ENCODE data around the gene LILRB1.
"Not testable (repeated sequence)": the region's sequence is repeated elsewhere in the genome, so short reads cannot be mapped to it uniquely, and the experiment has no call there.

Gene LILRB1

GRCh38 chr19:54626757-54627156 is 3.5 kb upstream of the LILRB1 start:
- no peak overlapping the region for H3K9ac ChIP-seq (ENCODE audit: low read length)
- no peaks in the 10 kb centered on the region for H3K9me3 ChIP-seq (ENCODE audit: control insufficient read depth, low read length)

GRCh38 chr19:54627912-54628311 is 2.4 kb upstream of the LILRB1 start:
- H3K9me3 ChIP-seq (ENCODE audit: control insufficient read depth, low read length); DNase-seq (ENCODE audit: low read depth); H3K4me3 ChIP-seq (ENCODE audit: low read length); H3K27me3 ChIP-seq (replicated peaks; ENCODE audit: control insufficient read depth, insufficient read depth, low read length); H3K4me1 ChIP-seq (ENCODE audit: control insufficient read depth, insufficient read depth, low read length); H3K9ac ChIP-seq (ENCODE audit: low read length); H3K36me3 ChIP-seq (ENCODE audit: control insufficient read depth, insufficient read depth, low read length, severe bottlenecking): not testable (repeated sequence)

More at GRCh38 chr19:54626757-54627156, 3.5 kb upstream of the LILRB1 start:
- Histone ChIP-seq H3K4me3 (ENCODE audit: low read length) (no peak overlapping the region), H3K4me1 (ENCODE audit: control insufficient read depth, insufficient read depth, low read length) (no peaks in the 10 kb centered on the region), H3K36me3 (ENCODE audit: control insufficient read depth, insufficient read depth, low read length, severe bottlenecking) (no peaks in the 10 kb centered on the region), H3K27me3 (replicated peaks; ENCODE audit: control insufficient read depth, insufficient read depth, low read length) (no peaks in the 10 kb centered on the region)
- DNase-seq (ENCODE audit: low read depth) = no peak

- H3K4me3 ChIP-seq (ENCODE audit: low read length) = no peak overlapping the region
- H3K9me3 ChIP-seq (ENCODE audit: control insufficient read depth, low read length) = no peaks in the 10 kb centered on the region
- no peaks in the 10 kb centered on the region for H3K4me1 ChIP-seq (ENCODE audit: control insufficient read depth, insufficient read depth, low read length)
- no peak overlapping the region for H3K9ac ChIP-seq (ENCODE audit: low read length)
- H3K36me3 ChIP-seq (ENCODE audit: control insufficient read depth, insufficient read depth, low read length, severe bottlenecking) = no peaks in the 10 kb centered on the region
- no peak for DNase-seq (ENCODE audit: low read depth)
- no peaks in the 10 kb centered on the region for H3K27me3 ChIP-seq (replicated peaks; ENCODE audit: control insufficient read depth, insufficient read depth, low read length)
Observed at GRCh38 chr19:54630782-54631181, 498 bp downstream of the LILRB1 start.

- not testable (repeated sequence) for H3K4me3 ChIP-seq (ENCODE audit: low read length); H3K27me3 ChIP-seq (replicated peaks; ENCODE audit: control insufficient read depth, insufficient read depth, low read length); H3K36me3 ChIP-seq (ENCODE audit: control insufficient read depth, insufficient read depth, low read length, severe bottlenecking); H3K4me1 ChIP-seq (ENCODE audit: control insufficient read depth, insufficient read depth, low read length); H3K9ac ChIP-seq (ENCODE audit: low read length); DNase-seq (ENCODE audit: low read depth); H3K9me3 ChIP-seq (ENCODE audit: control insufficient read depth, low read length)
Observed at GRCh38 chr19:54631489-54632337, 1.4 kb downstream of the LILRB1 start.

GRCh38 chr19:54632517-54632916 is 2.2 kb downstream of the LILRB1 start:
- not testable (repeated sequence) for H3K27me3 ChIP-seq (replicated peaks; ENCODE audit: control insufficient read depth, insufficient read depth, low read length); H3K4me3 ChIP-seq (ENCODE audit: low read length); H3K9me3 ChIP-seq (ENCODE audit: control insufficient read depth, low read length); H3K9ac ChIP-seq (ENCODE audit: low read length); H3K4me1 ChIP-seq (ENCODE audit: control insufficient read depth, insufficient read depth, low read length); H3K36me3 ChIP-seq (ENCODE audit: control insufficient read depth, insufficient read depth, low read length, severe bottlenecking); DNase-seq (ENCODE audit: low read depth)

GRCh38 chr19:54633401-54633800 is 3.1 kb downstream of the LILRB1 start:
- no peaks in the 10 kb centered on the region for H3K4me1 ChIP-seq (ENCODE audit: control insufficient read depth, insufficient read depth, low read length)
- no peak for DNase-seq (ENCODE audit: low read depth)
- no peaks in the 10 kb centered on the region for H3K9me3 ChIP-seq (ENCODE audit: control insufficient read depth, low read length)
- no peak overlapping the region for H3K4me3 ChIP-seq (ENCODE audit: low read length)
- H3K27me3 ChIP-seq (replicated peaks; ENCODE audit: control insufficient read depth, insufficient read depth, low read length) = no peaks in the 10 kb centered on the region
- no peak overlapping the region for H3K9ac ChIP-seq (ENCODE audit: low read length)
- H3K36me3 ChIP-seq (ENCODE audit: control insufficient read depth, insufficient read depth, low read length, severe bottlenecking) = no peaks in the 10 kb centered on the region

GRCh38 chr19:54636081-54636480 is 5.8 kb downstream of the LILRB1 start:
- not testable (repeated sequence) for H3K9me3 ChIP-seq (ENCODE audit: control insufficient read depth, low read length); H3K4me1 ChIP-seq (ENCODE audit: control insufficient read depth, insufficient read depth, low read length); DNase-seq (ENCODE audit: low read depth); H3K36me3 ChIP-seq (ENCODE audit: control insufficient read depth, insufficient read depth, low read length, severe bottlenecking); H3K9ac ChIP-seq (ENCODE audit: low read length); H3K27me3 ChIP-seq (replicated peaks; ENCODE audit: control insufficient read depth, insufficient read depth, low read length); H3K4me3 ChIP-seq (ENCODE audit: low read length)

- Histone ChIP-seq H3K36me3 (ENCODE audit: control insufficient read depth, insufficient read depth, low read length, severe bottlenecking) (no peaks in the 10 kb centered on the region), H3K27me3 (replicated peaks; ENCODE audit: control insufficient read depth, insufficient read depth, low read length) (no peaks in the 10 kb centered on the region), H3K4me3 (ENCODE audit: low read length) (no peak overlapping the region), H3K9me3 (ENCODE audit: control insufficient read depth, low read length) (no peaks in the 10 kb centered on the region), H3K9ac (ENCODE audit: low read length) (no peak overlapping the region), H3K4me1 (ENCODE audit: control insufficient read depth, insufficient read depth, low read length) (no peaks in the 10 kb centered on the region)
- DNase-seq (ENCODE audit: low read depth) = no peak
Observed at GRCh38 chr19:54638683-54639082, 8.4 kb downstream of the LILRB1 start.

- DNase-seq (ENCODE audit: low read depth); H3K36me3 ChIP-seq (ENCODE audit: control insufficient read depth, insufficient read depth, low read length, severe bottlenecking); H3K9ac ChIP-seq (ENCODE audit: low read length); H3K27me3 ChIP-seq (replicated peaks; ENCODE audit: control insufficient read depth, insufficient read depth, low read length); H3K9me3 ChIP-seq (ENCODE audit: control insufficient read depth, low read length); H3K4me1 ChIP-seq (ENCODE audit: control insufficient read depth, insufficient read depth, low read length); H3K4me3 ChIP-seq (ENCODE audit: low read length): not testable (repeated sequence)
Observed at GRCh38 chr19:54642953-54643352, 12.7 kb downstream of the LILRB1 start.

GRCh38 chr19:54643583-54643982 is 13.3 kb downstream of the LILRB1 start:
- H3K27me3 ChIP-seq (replicated peaks; ENCODE audit: control insufficient read depth, insufficient read depth, low read length); H3K9me3 ChIP-seq (ENCODE audit: control insufficient read depth, low read length); H3K4me1 ChIP-seq (ENCODE audit: control insufficient read depth, insufficient read depth, low read length); H3K9ac ChIP-seq (ENCODE audit: low read length); H3K4me3 ChIP-seq (ENCODE audit: low read length); DNase-seq (ENCODE audit: low read depth); H3K36me3 ChIP-seq (ENCODE audit: control insufficient read depth, insufficient read depth, low read length, severe bottlenecking): not testable (repeated sequence)

GRCh38 chr19:54644056-54644455 is 13.8 kb downstream of the LILRB1 start:
- Histone ChIP-seq H3K4me1 (ENCODE audit: control insufficient read depth, insufficient read depth, low read length) (no peaks in the 10 kb centered on the region), H3K9me3 (ENCODE audit: control insufficient read depth, low read length) (no peaks in the 10 kb centered on the region), H3K36me3 (ENCODE audit: control insufficient read depth, insufficient read depth, low read length, severe bottlenecking) (no peaks in the 10 kb centered on the region), H3K4me3 (ENCODE audit: low read length) (no peak overlapping the region), H3K9ac (ENCODE audit: low read length) (no peak overlapping the region), H3K27me3 (replicated peaks; ENCODE audit: control insufficient read depth, insufficient read depth, low read length) (peaks cover 5% of the 10 kb centered on the region)
- no peak for DNase-seq (ENCODE audit: low read depth)

GRCh38 chr19:54646331-54646841 is 16.1 kb downstream of the LILRB1 start:
- Histone ChIP-seq H3K4me1 (ENCODE audit: control insufficient read depth, insufficient read depth, low read length) (no peaks in the 10 kb centered on the region), H3K9ac (ENCODE audit: low read length) (no peak overlapping the region), H3K4me3 (ENCODE audit: low read length) (no peak overlapping the region), H3K27me3 (replicated peaks; ENCODE audit: control insufficient read depth, insufficient read depth, low read length) (peaks cover 5% of the 10 kb centered on the region), H3K36me3 (ENCODE audit: control insufficient read depth, insufficient read depth, low read length, severe bottlenecking) (no peaks in the 10 kb centered on the region), H3K9me3 (ENCODE audit: control insufficient read depth, low read length) (no peaks in the 10 kb centered on the region)
- no peak for DNase-seq (ENCODE audit: low read depth)

Data from adipocyte (in vitro differentiated cells).